Erythroblast (primary cell): ENCODE measurements around the gene NEDD8.

Experiments used
- GATA1 ChIP-seq: IDR thresholded peaks from 2 replicates; pipeline ENCODE4 v1.6.1; 2011; ENCODE audit warnings: low read depth, mild to moderate bottlenecking, control low read depth, low read length, moderate library complexity
- POLR2A ChIP-seq: IDR thresholded peaks from 2 replicates; pipeline ENCODE4 v1.6.1; 2011; ENCODE audit warnings: mild to moderate bottlenecking, low read length

DNA sequence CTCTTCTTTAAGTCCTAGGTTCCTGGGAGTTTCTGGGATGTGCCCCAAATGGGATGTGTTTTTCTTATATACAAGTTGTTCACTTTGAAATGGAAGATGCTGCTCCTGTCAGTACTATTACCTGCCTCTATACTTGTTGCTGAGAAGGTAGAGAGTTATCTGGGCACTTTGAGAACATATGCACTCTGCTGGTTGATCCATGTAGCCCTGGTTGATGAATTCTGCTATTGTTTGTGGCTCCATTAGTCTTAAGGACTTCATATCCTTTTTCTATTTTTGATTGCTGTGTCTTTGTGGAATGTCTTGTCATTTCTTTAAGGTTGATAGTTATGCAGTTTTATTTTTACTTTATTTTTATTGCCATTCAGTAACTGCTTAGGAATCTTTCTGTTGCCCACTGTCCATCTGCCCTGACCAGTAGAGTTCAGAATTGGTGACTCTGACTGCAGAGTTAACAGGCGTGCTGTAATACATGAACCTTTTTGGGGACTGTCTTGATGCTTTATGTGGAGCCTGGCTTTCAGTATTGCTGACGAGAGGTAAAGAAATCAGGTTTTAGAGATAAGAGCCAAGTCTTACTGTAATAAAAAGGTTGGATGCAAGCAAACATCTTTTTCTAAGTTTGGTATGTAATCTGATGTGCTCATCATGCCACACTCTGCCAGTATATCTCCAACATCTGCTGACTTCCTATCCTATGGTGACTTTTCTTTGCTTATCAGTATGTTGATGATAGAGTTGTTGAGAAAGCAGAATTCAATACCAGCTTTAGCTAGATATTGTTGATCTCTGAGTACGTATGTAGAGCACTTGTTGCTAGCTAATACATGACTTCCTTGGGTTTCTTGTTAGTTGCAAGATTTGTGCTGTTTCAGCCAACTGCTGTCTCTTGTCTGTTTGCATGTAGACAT lies 2.2 kb upstream of the NEDD8 start:
- peak; percentile 16 for TF ChIP-seq POLR2A
- TF ChIP-seq GATA1, result no peak
